Measurements from ENCODE around the gene MCTP2. TPM values are rescaled to one million over a fixed set of nuclear protein-coding genes. Genes with fewer than 3 reads are reported as not detected.
"Not testable (repeated sequence)": the region's sequence is repeated elsewhere in the genome, so short reads cannot be mapped to it uniquely, and the experiment has no call there.

Gene MCTP2
- total RNA-seq, 4 donors from 2014 or later, result 12.0 to 18.3 (median 15.2) TPM

GRCh38 chr15:94493176-94493575 is 261.8 kb downstream of the MCTP2 start:
- H3K36me3 ChIP-seq, result no peaks in the 10 kb centered on the region
- H3K9me3 ChIP-seq, result no peaks in the 10 kb centered on the region
- no peak overlapping the region for H3K4me3 ChIP-seq
- WGBS, 2 donors, result 85 to 86% methylated on average over 3 of the region's 3 CpGs
- H3K27ac ChIP-seq, result no peak overlapping the region
- DNase-seq (ENCODE audit: low spot score in 2 of 2), result no peak
- H3K4me1 ChIP-seq, result no peaks in the 10 kb centered on the region
- TF ChIP-seq, protein P1, sequence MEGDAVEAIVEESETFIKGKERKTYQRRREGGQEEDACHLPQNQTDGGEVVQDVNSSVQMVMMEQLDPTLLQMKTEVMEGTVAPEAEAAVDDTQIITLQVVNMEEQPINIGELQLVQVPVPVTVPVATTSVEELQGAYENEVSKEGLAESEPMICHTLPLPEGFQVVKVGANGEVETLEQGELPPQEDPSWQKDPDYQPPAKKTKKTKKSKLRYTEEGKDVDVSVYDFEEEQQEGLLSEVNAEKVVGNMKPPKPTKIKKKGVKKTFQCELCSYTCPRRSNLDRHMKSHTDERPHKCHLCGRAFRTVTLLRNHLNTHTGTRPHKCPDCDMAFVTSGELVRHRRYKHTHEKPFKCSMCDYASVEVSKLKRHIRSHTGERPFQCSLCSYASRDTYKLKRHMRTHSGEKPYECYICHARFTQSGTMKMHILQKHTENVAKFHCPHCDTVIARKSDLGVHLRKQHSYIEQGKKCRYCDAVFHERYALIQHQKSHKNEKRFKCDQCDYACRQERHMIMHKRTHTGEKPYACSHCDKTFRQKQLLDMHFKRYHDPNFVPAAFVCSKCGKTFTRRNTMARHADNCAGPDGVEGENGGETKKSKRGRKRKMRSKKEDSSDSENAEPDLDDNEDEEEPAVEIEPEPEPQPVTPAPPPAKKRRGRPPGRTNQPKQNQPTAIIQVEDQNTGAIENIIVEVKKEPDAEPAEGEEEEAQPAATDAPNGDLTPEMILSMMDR (IDR thresholded peaks at IDR 0.05), result no peak
- TF ChIP-seq POLR2A (IDR thresholded peaks at IDR 0.05) (no peak), EP300 (IDR thresholded peaks at IDR 0.05) (no peak)
- H3K27me3 ChIP-seq, result no peaks in the 10 kb centered on the region

GRCh38 chr15:94493586-94493985 is 262.2 kb downstream of the MCTP2 start:
- H3K4me3 ChIP-seq; H3K36me3 ChIP-seq; H3K27me3 ChIP-seq; H3K4me1 ChIP-seq; DNase-seq (ENCODE audit: low spot score in 2 of 2); H3K27ac ChIP-seq; H3K9me3 ChIP-seq: not testable (repeated sequence)
- WGBS, 2 donors, result 79 to 82% methylated on average over 1 of the region's 1 CpG

DNA sequence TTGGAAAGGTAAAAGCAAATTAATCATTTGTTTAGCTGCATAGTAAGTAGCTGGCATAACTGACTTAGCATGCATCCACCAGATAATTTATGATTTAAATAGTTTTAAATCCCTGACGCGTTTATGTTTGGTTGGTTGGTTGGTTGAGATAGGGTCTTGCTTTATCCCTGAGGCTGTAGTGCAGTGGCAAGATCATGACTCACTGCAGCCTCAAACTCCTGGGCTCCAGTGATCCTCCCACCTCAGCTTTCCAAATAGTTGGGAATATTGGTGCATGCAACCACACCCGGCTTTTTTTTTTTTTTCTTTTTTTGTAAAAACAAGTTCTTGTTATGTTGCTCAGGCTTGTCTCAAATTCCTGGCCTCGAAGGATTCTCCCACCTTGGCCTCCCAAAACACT is 263.4 kb downstream of the MCTP2 start:
- Histone ChIP-seq H3K27me3 (no peaks in the 10 kb centered on the region), H3K36me3 (no peaks in the 10 kb centered on the region), H3K4me3 (no peak overlapping the region), H3K27ac (no peak overlapping the region), H3K9me3 (no peaks in the 10 kb centered on the region), H3K4me1 (no peaks in the 10 kb centered on the region)
- DNase-seq (ENCODE audit: low spot score in 2 of 2), result no peak
- WGBS, 2 donors, result 71 to 83% methylated on average over 4 of the region's 4 CpGs
- TF ChIP-seq, protein P1 (IDR thresholded peaks at IDR 0.05), result no peak
- TF ChIP-seq EP300 (IDR thresholded peaks at IDR 0.05) (no peak), POLR2A (IDR thresholded peaks at IDR 0.05) (no peak)

GRCh38 chr15:94503293-94503692 is 271.9 kb downstream of the MCTP2 start:
- WGBS, 2 donors, result 59 to 72% methylated on average over 2 of the region's 2 CpGs
- TF ChIP-seq EP300 (IDR thresholded peaks at IDR 0.05), result no peak
- TF ChIP-seq POLR2A (IDR thresholded peaks at IDR 0.05), result no peak
- TF ChIP-seq, protein P1 (IDR thresholded peaks at IDR 0.05), result no peak
- no peak for DNase-seq (ENCODE audit: low spot score in 2 of 2)
- Histone ChIP-seq H3K27ac (no peak overlapping the region), H3K4me1 (no peaks in the 10 kb centered on the region), H3K27me3 (no peaks in the 10 kb centered on the region), H3K9me3 (peaks cover 0 to 26% (median 5%) of the 10 kb centered on the region in 4 donors), H3K36me3 (no peaks in the 10 kb centered on the region), H3K4me3 (no peak overlapping the region)

- H3K36me3 ChIP-seq, result no peaks in the 10 kb centered on the region
- WGBS, 2 donors, result 90 to 94% methylated on average over 1 of the region's 1 CpG
- no peaks in the 10 kb centered on the region for H3K27me3 ChIP-seq
- no peaks in the 10 kb centered on the region for H3K4me1 ChIP-seq
- peaks cover 0 to 34% (median 5%) of the 10 kb centered on the region in 4 donors for H3K9me3 ChIP-seq
- DNase-seq (ENCODE audit: low spot score in 2 of 2), result no peak
- H3K27ac ChIP-seq, result no peak overlapping the region
- TF ChIP-seq EP300 (IDR thresholded peaks at IDR 0.05), result no peak
- TF ChIP-seq, protein P1 (IDR thresholded peaks at IDR 0.05), result no peak
- TF ChIP-seq POLR2A (IDR thresholded peaks at IDR 0.05), result no peak
- no peak overlapping the region for H3K4me3 ChIP-seq
Observed at GRCh38 chr15:94509259-94509658, 277.9 kb downstream of the MCTP2 start.

DNA sequence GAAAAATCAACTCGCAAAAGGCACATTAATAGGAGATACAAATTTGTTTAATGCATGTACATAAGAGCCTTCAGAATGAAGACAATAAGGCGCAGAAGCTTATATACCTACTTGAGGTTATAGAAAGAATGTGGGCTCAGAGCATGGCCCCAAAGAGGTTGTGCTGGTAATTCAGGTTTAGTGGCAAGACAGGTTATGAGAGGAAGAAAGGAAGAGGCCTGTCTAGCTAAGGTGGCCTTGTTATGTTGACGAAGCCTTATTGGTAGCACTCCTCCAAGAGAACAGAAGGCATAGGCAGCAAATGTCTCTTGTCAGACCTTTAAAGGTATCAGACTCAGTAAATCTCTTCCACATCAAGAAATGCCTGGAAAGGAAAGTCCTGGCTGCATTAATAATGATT is 290.8 kb downstream of the MCTP2 start:
- peaks cover 0 to 7% (median 3%) of the 10 kb centered on the region in 4 donors for H3K9me3 ChIP-seq
- H3K36me3 ChIP-seq, result no peaks in the 10 kb centered on the region
- WGBS, 2 donors, result 96 to 97% methylated on average over 3 of the region's 3 CpGs
- H3K27me3 ChIP-seq, result no peaks in the 10 kb centered on the region
- TF ChIP-seq EP300 (IDR thresholded peaks at IDR 0.05), result no peak
- TF ChIP-seq, protein P1 (IDR thresholded peaks at IDR 0.05), result no peak
- TF ChIP-seq POLR2A (IDR thresholded peaks at IDR 0.05), result no peak
- no peak for DNase-seq (ENCODE audit: low spot score in 2 of 2)
- H3K4me3 ChIP-seq, result no peak overlapping the region
- H3K4me1 ChIP-seq, result no peaks in the 10 kb centered on the region
- no peak overlapping the region for H3K27ac ChIP-seq
